Activated naive CD4-positive, alpha-beta T cell treated with anti-CD3 and anti-CD28 coated beads, Interleukin-2, amount 50 U/mL, for 72 hours (primary cell): Measurements from ENCODE around the gene GPC6. TPM values are rescaled to one million over a fixed set of nuclear protein-coding genes. Genes with fewer than 3 reads are reported as not detected.
"Not testable (repeated sequence)": the region's sequence is repeated elsewhere in the genome, so short reads cannot be mapped to it uniquely, and the experiment has no call there.

ENCODE experiments used
- ATAC-seq, 2 donors: fragments of 150-1000 bp; cut with Tn5 transposase; 2 replicates each; pipeline ENCODE4 v1.10.0; 2021; ENCODE audit warnings: mild to moderate bottlenecking in 2 of 2, moderate library complexity in 2 of 2
- DNase-seq, 2 donors: peaks; one replicate each; pipeline ENCODE4 v3.0.0; 2021 to 2022; ENCODE audit warnings: low spot score in 2 of 2
- H3K27ac Mint-ChIP-seq, 2 donors: one replicate each; pipeline ENCODE4 v1.8.0; 2022; ENCODE audit warnings: mild to moderate bottlenecking in 2 of 2, mixed read lengths in 2 of 2
- H3K36me3 Mint-ChIP-seq, 2 donors: one replicate each; pipeline ENCODE4 v1.8.0; 2022; ENCODE audit warnings: mixed read lengths in 2 of 2
- H3K9me3 Mint-ChIP-seq, 2 donors: one replicate each; pipeline ENCODE4 v1.8.0; 2022; ENCODE audit warnings: mixed read lengths in 2 of 2
- total RNA-seq, 2 donors: library from RNA; stranded (reverse); gene quantifications; one replicate each; pipeline ENCODE4 v1.2.3, GENCODE V29; 2022

The GPC6 gene
- total RNA-seq, 2 donors from 2014 or later, result not detected

DNA sequence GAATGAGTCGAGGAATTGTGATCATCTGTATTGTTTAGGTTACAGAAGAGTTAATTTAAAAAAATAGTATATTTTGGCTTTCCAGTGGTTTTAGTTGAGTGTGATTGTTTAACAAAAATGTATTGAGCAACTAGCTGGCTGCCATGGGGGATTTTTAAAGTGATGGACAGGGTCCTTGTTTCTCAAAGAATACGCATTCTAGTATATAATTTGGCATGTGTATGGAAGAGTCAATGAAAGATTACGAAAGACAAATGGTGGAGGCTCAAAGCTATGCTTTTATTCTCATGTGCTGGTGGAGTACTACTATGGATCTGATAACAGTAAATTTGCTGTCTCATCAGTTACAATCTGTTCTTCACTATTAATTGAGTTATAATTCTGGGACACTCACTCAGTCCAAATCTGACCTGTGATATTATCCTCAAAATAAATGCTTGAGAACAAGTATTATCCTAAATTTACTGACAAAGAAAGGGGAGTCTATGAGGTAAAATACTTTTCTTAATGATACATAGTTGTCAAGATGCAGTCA is 240.0 kb downstream of the GPC6 start:
- Mint-ChIP-seq H3K27ac (no peak overlapping the region), H3K9me3 (peaks cover 5 to 24% of the 10 kb centered on the region in 2 donors), H3K36me3 (no peaks in the 10 kb centered on the region)
- ATAC-seq, result no peak
- DNase-seq, result no peak

GRCh38 chr13:93467175-93467574 is 240.6 kb downstream of the GPC6 start:
- no peak for DNase-seq
- no peak for ATAC-seq
- peaks cover 11 to 24% of the 10 kb centered on the region in 2 donors for H3K9me3 Mint-ChIP-seq
- peaks cover 0 to 4% of the 10 kb centered on the region in 2 donors for H3K36me3 Mint-ChIP-seq
- H3K27ac Mint-ChIP-seq, result no peak overlapping the region

DNA sequence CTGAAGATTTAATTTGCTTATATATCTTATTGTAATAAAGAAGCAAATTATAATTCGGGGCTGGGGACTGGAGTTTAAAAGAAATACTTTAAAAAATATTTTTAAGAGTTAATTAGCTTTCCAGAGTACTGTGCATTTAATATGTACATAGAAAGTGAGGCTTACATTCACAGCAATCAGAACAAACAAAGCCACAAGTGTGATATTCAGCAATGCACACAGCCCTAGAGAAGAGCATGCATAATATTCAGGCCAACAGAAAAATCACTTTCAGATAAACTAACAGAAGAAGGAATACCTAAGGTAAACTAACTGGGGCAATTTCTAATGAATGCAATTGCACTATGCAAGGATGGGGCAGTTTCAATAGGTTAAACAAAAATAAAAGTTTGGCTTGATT is 241.8 kb downstream of the GPC6 start:
- DNase-seq, result no peak
- ATAC-seq, result no peak
- peaks cover 11 to 26% of the 10 kb centered on the region in 2 donors for H3K9me3 Mint-ChIP-seq

GRCh38 chr13:93472296-93472695 is 245.7 kb downstream of the GPC6 start:
- DNase-seq, result no peak
- no peak for ATAC-seq
- Mint-ChIP-seq H3K36me3 (peaks cover 0 to 6% of the 10 kb centered on the region in 2 donors), H3K27ac (no peak overlapping the region), H3K9me3 (peaks cover 11 to 12% of the 10 kb centered on the region in 2 donors)

More for the DNA sequence above, 241.8 kb downstream of the GPC6 start:
- H3K27ac Mint-ChIP-seq, result no peak overlapping the region
- H3K36me3 Mint-ChIP-seq, result peaks cover 0 to 6% of the 10 kb centered on the region in 2 donors

DNA sequence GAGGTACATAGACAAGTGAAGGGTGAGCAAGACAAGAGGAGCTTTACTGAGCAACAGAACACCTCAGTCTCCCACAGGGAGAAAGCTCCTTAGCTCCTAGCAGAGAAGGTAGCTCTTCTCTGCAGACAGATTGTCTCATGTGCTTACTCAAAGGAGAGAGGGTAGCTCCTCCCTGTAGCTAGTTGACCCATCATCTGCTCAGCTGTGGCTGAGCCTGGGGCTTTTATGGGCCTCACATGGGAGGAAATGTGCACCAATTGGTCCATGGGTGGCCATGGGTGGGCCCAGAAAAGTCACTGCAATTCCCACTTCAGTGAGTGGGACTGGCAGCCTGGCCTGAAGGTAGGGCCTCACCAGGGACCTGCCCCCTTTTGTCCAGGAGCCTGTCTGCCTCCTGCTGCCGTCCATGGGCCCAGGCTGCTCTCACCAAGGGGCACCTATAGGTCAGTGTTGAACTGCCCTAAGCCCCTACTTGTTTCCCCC is 246.2 kb downstream of the GPC6 start:
- H3K36me3 Mint-ChIP-seq, result peaks cover 0 to 6% of the 10 kb centered on the region in 2 donors
- ATAC-seq (no peak), DNase-seq (no peak)
- no peak overlapping the region for H3K27ac Mint-ChIP-seq
- peaks cover 11 to 12% of the 10 kb centered on the region in 2 donors for H3K9me3 Mint-ChIP-seq

DNA sequence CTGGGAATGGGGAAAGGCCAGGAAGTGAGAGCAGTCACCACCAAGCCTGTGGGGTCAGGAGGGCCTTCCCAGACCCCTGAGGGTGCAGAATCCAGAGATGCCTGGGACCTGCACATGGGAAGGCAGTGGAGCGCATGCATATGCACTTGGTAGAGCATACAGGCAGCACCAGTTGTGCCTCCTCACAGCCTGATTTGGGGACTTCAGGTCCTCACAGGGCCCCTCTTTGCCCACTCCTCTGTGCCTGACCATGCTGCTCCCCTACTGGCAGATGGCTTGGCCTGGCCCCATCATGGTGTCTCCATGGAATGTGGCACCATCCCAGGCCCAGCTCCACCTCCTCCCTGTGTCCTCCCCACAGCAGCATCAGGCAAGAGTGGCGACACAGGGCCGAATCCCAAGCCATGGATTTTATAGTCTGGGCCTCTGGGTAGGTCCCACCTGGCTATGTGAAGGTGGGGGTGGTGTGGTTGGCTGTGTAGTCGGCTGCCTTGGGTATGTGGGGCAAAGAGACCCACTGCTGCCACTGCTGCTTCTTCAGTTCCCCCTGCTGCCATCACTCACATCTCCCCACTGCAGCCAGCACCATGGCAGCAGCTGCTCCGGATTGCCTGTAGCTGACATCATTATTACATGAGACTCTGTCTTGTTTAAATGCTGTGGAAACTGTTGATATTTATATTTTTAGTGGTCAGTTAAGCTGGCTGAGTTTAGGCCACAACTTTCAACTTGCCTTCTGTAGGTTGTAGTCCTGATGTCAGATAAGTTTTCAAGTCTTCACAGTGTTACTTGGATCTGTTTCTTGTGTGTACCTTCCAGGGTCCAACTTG is 247.0 kb downstream of the GPC6 start:
- H3K27ac Mint-ChIP-seq, result no peak overlapping the region
- ATAC-seq (no peak), DNase-seq (no peak)
- H3K9me3 Mint-ChIP-seq, result peaks cover 11 to 12% of the 10 kb centered on the region in 2 donors
- peaks cover 0 to 6% of the 10 kb centered on the region in 2 donors for H3K36me3 Mint-ChIP-seq

DNA sequence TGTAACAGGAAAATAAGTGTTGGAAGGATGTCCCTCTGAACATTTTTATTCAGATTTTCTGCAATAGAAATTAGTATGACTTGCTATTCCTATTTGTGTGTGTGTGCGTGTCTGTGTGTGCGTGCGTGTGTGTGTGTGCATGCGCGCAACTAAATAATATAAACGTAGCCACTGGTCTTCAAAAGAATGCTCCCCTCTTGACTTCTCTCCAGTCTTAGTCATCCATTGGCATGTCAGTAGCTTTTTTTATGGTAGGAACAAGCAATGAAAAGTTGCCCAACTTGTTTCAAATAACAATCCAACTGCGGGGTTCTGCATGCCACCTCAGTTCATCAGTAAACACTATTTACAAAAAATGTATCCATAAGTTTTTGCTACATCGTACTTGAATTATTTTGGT is 249.6 kb downstream of the GPC6 start:
- H3K36me3 Mint-ChIP-seq, result peaks cover 0 to 6% of the 10 kb centered on the region in 2 donors
- DNase-seq (no peak), ATAC-seq (no peak)
- H3K9me3 Mint-ChIP-seq, result peaks cover 5 to 8% of the 10 kb centered on the region in 2 donors
- no peak overlapping the region for H3K27ac Mint-ChIP-seq

GRCh38 chr13:93477238-93477637 is 250.6 kb downstream of the GPC6 start:
- Mint-ChIP-seq H3K36me3 (peaks cover 0 to 1% of the 10 kb centered on the region in 2 donors), H3K9me3 (peaks cover 0 to 8% of the 10 kb centered on the region in 2 donors)
- ATAC-seq, result no peak

DNA sequence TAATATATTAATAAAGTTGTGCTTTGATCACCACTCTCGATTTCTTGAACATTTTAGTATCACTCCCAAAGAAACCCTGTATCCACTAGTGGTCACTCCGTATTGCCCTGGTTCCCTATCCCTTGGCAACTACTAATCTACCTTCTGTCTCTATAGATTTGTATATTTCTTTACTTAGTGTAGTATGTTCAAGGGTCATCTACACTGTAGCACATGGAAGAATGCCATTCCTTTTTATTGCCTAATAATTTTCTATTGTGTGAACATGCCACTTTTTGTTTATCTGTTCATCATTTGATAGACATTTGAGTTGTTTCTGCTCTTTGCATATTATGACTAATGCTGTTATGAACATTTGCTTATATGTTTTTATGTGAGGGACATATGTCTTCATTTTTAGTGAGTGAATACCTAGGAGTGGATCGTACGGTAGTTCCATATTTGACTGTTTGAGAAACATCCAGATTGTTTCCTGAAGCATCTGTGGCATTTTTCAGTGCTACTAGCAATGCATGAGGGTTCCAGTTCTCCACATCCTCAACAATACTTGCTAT is 254.0 kb downstream of the GPC6 start:
- H3K27ac Mint-ChIP-seq, result no peak overlapping the region

More at GRCh38 chr13:93477238-93477637, 250.6 kb downstream of the GPC6 start:
- no peak for DNase-seq
- no peak overlapping the region for H3K27ac Mint-ChIP-seq

GRCh38 chr13:93496117-93496516 is 269.5 kb downstream of the GPC6 start:
- ATAC-seq, DNase-seq, H3K36me3 Mint-ChIP-seq, H3K9me3 Mint-ChIP-seq, H3K27ac Mint-ChIP-seq: not testable (repeated sequence)

More for the DNA sequence above, 254.0 kb downstream of the GPC6 start:
- peaks cover 0 to 2% of the 10 kb centered on the region in 2 donors for H3K9me3 Mint-ChIP-seq
- H3K36me3 Mint-ChIP-seq, result no peaks in the 10 kb centered on the region
- ATAC-seq (no peak), DNase-seq (no peak)

DNA sequence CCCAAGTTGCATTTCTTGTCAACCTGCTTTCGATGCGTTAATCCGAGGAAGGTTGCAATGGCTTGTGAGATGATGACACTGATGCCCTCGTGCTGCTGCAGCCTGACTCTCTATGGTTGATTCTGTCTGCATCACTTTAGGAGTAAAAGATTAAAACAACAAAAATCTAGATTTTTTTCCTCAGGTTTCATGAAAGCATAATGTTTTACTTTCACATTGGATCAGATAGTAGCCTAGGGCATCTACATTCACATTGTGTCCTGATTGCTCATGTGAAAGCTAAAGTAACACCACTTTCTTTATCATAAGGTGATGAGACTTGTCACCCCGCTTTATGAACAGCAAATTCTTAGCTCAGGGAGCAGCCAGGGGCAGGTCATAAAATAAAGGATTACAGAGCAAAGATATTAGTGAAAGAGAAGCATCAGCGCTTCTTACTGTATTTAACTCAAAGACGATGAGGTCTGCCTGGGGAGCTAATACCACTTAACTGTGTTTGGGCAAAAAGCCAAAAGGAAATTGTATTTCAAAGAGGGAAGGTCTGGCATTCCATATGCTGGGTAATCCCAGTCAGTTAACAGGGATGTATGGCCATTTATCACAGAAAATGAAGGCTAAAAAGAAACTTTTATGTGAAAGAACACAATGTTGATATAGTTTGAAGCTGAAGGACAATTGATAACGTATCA is 270.5 kb downstream of the GPC6 start:
- ATAC-seq (no peak), DNase-seq (no peak)
- Mint-ChIP-seq H3K9me3 (no peaks in the 10 kb centered on the region), H3K36me3 (no peaks in the 10 kb centered on the region), H3K27ac (no peak overlapping the region)

DNA sequence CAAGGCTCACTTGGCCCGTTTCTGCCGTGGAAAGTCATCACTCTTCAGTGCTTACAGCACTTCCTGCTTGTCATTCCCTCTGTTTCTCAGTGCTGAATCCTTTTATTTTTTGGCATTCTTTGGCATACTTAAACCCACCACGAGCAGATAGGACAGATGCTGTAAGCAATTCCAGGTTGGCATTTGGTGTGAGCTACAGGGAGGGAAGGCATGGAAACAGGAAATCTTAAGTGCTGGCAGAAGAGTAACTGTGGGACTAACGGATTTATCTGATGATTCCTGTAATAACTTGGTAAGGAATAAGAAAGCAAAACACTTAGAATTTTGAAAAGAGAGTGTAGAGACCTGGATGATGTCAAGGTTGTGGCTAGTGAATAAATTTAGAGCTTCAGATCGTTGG is 273.4 kb downstream of the GPC6 start:
- no peaks in the 10 kb centered on the region for H3K9me3 Mint-ChIP-seq
- ATAC-seq (no peak), DNase-seq (no peak)
- no peaks in the 10 kb centered on the region for H3K36me3 Mint-ChIP-seq
- no peak overlapping the region for H3K27ac Mint-ChIP-seq

- H3K36me3 Mint-ChIP-seq, result no peaks in the 10 kb centered on the region
- ATAC-seq (no peak), DNase-seq (no peak)
- H3K27ac Mint-ChIP-seq, result no peak overlapping the region
- peaks cover 0 to under 1% of the 10 kb centered on the region in 2 donors for H3K9me3 Mint-ChIP-seq
These were observed 275.5 kb downstream of the GPC6 start for GRCh38 chr13:93502071-93502470.

DNA sequence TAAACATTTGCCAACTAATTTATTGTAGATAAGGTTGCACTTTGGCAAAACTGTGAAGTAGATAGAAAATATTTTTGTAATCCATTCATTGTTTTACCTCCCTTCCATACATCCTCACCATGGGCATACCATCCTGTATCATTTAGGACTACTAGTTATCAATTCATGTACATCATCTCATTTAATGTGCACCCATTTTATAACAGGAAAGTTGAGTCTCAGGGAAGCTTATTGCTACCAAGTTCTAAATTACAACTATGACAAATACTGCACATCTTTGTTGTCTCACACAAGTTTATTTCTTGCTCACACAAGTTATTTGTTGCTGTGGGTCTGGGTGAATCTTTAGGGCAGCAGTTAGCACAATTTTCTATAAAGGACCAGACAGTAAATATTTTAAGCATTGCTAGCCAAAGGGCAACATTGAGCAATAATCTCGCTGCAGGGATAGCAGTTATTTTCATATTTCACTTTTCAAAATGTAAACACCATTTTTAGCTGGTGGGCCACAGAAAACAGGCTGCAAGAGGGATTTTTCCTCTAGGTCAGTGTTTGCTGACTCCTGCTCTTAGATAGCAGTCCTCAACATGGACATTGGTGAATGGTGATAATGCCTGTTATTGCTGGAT is 276.5 kb downstream of the GPC6 start:
- Mint-ChIP-seq H3K27ac (no peak overlapping the region), H3K36me3 (no peaks in the 10 kb centered on the region), H3K9me3 (peaks cover 0 to 4% of the 10 kb centered on the region in 2 donors)
- DNase-seq (no peak), ATAC-seq (no peak)

DNA sequence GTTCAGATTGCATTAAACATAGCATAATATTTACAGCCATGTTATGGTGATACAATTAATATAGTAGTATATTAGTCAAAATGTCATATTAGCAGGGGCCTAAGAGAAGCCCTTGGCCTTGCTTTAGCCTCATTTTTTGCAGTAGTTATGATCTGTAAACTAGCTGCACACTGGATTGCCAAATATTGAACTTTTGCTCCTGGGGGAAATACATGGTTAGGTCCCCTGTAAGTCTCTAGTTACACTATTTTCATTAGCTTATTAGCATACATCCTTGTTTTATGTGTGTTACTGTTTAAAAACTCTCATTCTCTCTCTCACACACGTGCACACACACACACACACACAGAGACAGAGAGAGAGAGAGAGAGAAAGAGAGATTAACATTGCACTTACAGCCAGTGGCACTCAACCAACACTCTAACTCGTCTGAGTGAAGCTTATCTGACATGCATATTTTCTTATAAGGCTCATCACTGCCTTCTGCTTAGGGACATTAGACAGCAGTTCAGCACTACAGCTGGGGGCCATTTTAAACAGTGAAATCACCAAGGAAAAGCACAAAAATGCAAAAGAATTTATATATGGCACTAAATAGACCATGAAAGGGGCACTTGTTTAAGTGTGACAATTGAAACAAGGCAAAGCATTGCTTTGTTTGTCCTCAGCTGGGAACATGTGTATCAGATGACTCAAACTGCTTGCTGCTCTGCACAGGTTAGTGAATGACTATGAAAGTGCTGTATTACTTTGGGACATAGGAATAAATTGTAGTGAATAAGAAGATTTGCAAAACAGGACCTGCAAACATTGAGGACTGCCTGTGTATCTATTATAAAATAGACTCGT is 278.7 kb downstream of the GPC6 start:
- Mint-ChIP-seq H3K36me3 (no peaks in the 10 kb centered on the region), H3K9me3 (peaks cover 0 to 4% of the 10 kb centered on the region in 2 donors), H3K27ac (no peak overlapping the region)
- DNase-seq (no peak), ATAC-seq (no peak)

- no peak overlapping the region for H3K27ac Mint-ChIP-seq
- peaks cover 0 to 4% of the 10 kb centered on the region in 2 donors for H3K9me3 Mint-ChIP-seq
- H3K36me3 Mint-ChIP-seq, result no peaks in the 10 kb centered on the region
- no peak for ATAC-seq
- no peak for DNase-seq
These were observed 284.4 kb downstream of the GPC6 start for GRCh38 chr13:93511011-93511410.
